ENCODE measurements around the gene HUWE1. TPM values are rescaled to one million over a fixed set of nuclear protein-coding genes. Genes with fewer than 3 reads are reported as not detected.

Gene HUWE1
- total RNA-seq, 3 donors from 2014 or later, result 99.7 to 122 (median 108) TPM

- H3K36me3 ChIP-seq, result peaks cover 4% of the 10 kb centered on the region
- H3K27ac ChIP-seq, result no peak overlapping the region
- intact Hi-C loops (cut with DNase I; ENCODE audit: low total_unique reads), result loop anchor here (2.0 kb wide), 1 partner anchor 78 kb away; no protein-coding TSS in a partner anchor
- H3K9me3 ChIP-seq, result no peaks in the 10 kb centered on the region
- H3K4me1 ChIP-seq, result peaks cover 0 to 6% of the 10 kb centered on the region in 2 donors
- DNase-seq (ENCODE audit: low spot score in 2 of 2), result no peak
- TF ChIP-seq POLR2AphosphoS5 (IDR thresholded peaks at IDR 0.05), result no peak
- TF ChIP-seq POLR2A (IDR thresholded peaks at IDR 0.05), result no peak
- TF ChIP-seq CTCF (IDR thresholded peaks at IDR 0.05), result no peak
- H3K27me3 ChIP-seq, result peaks cover 0 to 10% of the 10 kb centered on the region in 2 donors
- no peak overlapping the region for H3K4me3 ChIP-seq
Observed at GRCh38 chrX:53678667-53679066, 7.9 kb downstream of the HUWE1 start.

- no peak for TF ChIP-seq CTCF (IDR thresholded peaks at IDR 0.05)
- TF ChIP-seq POLR2A (IDR thresholded peaks at IDR 0.05), result no peak
- no peak for TF ChIP-seq POLR2AphosphoS5 (IDR thresholded peaks at IDR 0.05)
- H3K4me3 ChIP-seq, result no peak overlapping the region
- intact Hi-C loops (cut with DNase I; ENCODE audit: low total_unique reads), result no loop called here
- no peak for DNase-seq (ENCODE audit: low spot score in 2 of 2)
- peaks cover 4% of the 10 kb centered on the region for H3K36me3 ChIP-seq
- peaks cover 0 to 6% of the 10 kb centered on the region in 2 donors for H3K4me1 ChIP-seq
- H3K27me3 ChIP-seq, result peaks cover 0 to 10% of the 10 kb centered on the region in 2 donors
- no peaks in the 10 kb centered on the region for H3K9me3 ChIP-seq
- no peak overlapping the region for H3K27ac ChIP-seq
Observed at GRCh38 chrX:53677286-53677685, 9.2 kb downstream of the HUWE1 start.

- no peaks in the 10 kb centered on the region for H3K4me1 ChIP-seq
- DNase-seq (ENCODE audit: low spot score in 2 of 2), result no peak
- no peak for TF ChIP-seq POLR2A (IDR thresholded peaks at IDR 0.05)
- peaks cover 4% of the 10 kb centered on the region for H3K36me3 ChIP-seq
- intact Hi-C loops (cut with DNase I; ENCODE audit: low total_unique reads), result no loop called here
- H3K27ac ChIP-seq, result no peak overlapping the region
- H3K9me3 ChIP-seq, result no peaks in the 10 kb centered on the region
- H3K27me3 ChIP-seq, result peaks cover 0 to 10% of the 10 kb centered on the region in 2 donors
- H3K4me3 ChIP-seq, result no peak overlapping the region
Observed at GRCh38 chrX:53674581-53674980, 11.9 kb downstream of the HUWE1 start.

DNA sequence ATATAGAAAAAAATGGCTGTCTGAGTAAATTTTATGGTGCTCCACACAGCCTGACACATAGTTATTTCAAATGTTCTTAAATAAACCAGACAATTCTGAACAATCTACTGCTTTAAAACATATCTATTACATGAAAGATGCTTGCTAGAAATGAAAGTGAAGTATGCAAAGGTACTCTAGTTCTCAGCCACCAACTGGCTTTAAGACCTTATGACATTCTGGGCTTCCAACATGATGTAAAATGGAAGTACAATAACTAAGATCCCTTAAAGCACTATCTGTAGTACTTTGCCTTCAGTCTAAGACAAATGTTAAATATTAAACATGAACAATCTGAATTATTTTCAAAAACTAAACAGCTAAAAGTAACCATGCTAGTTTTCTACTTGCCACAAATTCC, 17.3 kb downstream of the HUWE1 start:
- Histone ChIP-seq H3K4me1 (no peaks in the 10 kb centered on the region), H3K36me3 (no peaks in the 10 kb centered on the region), H3K27ac (no peak overlapping the region), H3K27me3 (peaks cover 0 to 10% of the 10 kb centered on the region in 2 donors), H3K4me3 (no peak overlapping the region), H3K9me3 (no peaks in the 10 kb centered on the region)
- intact Hi-C loops (cut with DNase I; ENCODE audit: low total_unique reads), result no loop called here
- no peak for TF ChIP-seq POLR2AphosphoS5 (IDR thresholded peaks at IDR 0.05)
- no peak for TF ChIP-seq CTCF (IDR thresholded peaks at IDR 0.05)
- TF ChIP-seq POLR2A (IDR thresholded peaks at IDR 0.05), result no peak
- no peak for DNase-seq (ENCODE audit: low spot score in 2 of 2)

GRCh38 chrX:53666171-53666570, 20.3 kb downstream of the HUWE1 start:
- H3K27me3 ChIP-seq, result peaks cover 0 to 27% of the 10 kb centered on the region in 2 donors
- H3K4me1 ChIP-seq, result no peaks in the 10 kb centered on the region
- DNase-seq (ENCODE audit: low spot score in 2 of 2), result no peak
- no peaks in the 10 kb centered on the region for H3K36me3 ChIP-seq
- intact Hi-C loops (cut with DNase I; ENCODE audit: low total_unique reads), result no loop called here
- H3K4me3 ChIP-seq, result no peak overlapping the region
- TF ChIP-seq POLR2A (IDR thresholded peaks at IDR 0.05), result no peak
- TF ChIP-seq POLR2AphosphoS5 (IDR thresholded peaks at IDR 0.05), result no peak
- no peak for TF ChIP-seq CTCF (IDR thresholded peaks at IDR 0.05)
- H3K27ac ChIP-seq, result no peak overlapping the region
- no peaks in the 10 kb centered on the region for H3K9me3 ChIP-seq

- Histone ChIP-seq H3K27me3 (peaks cover 0 to 19% of the 10 kb centered on the region in 2 donors), H3K27ac (no peak overlapping the region), H3K4me1 (no peaks in the 10 kb centered on the region), H3K9me3 (no peaks in the 10 kb centered on the region), H3K4me3 (no peak overlapping the region), H3K36me3 (no peaks in the 10 kb centered on the region)
- intact Hi-C loops (cut with DNase I; ENCODE audit: low total_unique reads), result no loop called here
- TF ChIP-seq POLR2A (IDR thresholded peaks at IDR 0.05), result no peak
- no peak for TF ChIP-seq POLR2AphosphoS5 (IDR thresholded peaks at IDR 0.05)
- TF ChIP-seq CTCF (IDR thresholded peaks at IDR 0.05), result no peak
- no peak for DNase-seq (ENCODE audit: low spot score in 2 of 2)
Observed at GRCh38 chrX:53660004-53660403, 26.5 kb downstream of the HUWE1 start.
